ENCODE results near the gene SHF. TPM values are rescaled to one million over a fixed set of nuclear protein-coding genes. Genes with fewer than 3 reads are reported as not detected.
"Not testable (repeated sequence)": the region's sequence is repeated elsewhere in the genome, so short reads cannot be mapped to it uniquely, and the experiment has no call there.

Gene SHF
- polyA plus RNA-seq, 1 donor, result 7.4 TPM

DNA sequence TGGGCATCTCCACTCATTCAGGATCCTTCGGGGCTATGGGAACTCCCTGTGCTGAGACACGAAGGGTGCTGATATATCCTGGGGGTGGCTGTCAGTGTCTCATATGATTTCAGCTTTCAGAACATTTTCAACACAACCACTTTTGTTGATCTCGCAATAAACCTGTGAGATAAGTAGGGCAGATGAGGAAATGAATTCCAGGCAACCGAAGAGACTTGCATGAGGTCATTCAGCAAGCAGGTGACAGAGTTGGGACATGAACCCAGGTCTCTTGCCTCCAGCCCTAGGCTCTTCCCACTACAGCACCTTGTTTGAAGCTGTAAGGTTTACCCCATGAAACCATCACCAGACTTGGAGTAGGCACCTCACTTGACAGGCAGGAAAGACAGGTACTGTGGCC, 41.4 kb downstream of the SHF start:
- DNase-seq (ENCODE audit: low read depth), result no peak

DNA sequence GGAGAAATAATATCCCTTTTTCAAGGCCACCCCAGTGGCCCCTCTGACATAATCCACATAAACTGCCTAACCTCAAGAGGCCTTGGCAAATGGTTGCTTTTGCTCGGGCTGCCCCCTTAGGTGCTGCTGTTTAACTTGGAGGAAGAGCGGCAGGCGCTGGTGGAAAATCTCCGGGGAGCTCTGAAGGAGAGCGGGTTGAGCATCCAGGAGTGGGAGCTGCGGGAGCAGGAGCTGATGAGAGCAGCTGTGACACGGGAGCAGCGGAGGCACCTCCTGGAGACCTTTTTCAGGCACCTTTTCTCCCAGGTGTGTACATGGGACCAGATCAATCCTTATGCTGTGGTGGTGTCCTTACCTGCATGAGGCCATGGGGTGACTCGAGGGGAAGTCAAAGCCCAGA, 43.0 kb downstream of the SHF start:
- DNase-seq (ENCODE audit: low read depth), result no peak

- no peak for DNase-seq (ENCODE audit: low read depth)
These were observed 43.8 kb downstream of the SHF start for GRCh38 chr15:45143946-45144345.

- no peak for DNase-seq (ENCODE audit: low read depth)
These were observed 44.7 kb downstream of the SHF start for GRCh38 chr15:45143056-45143455.

GRCh38 chr15:45141386-45141785, 46.4 kb downstream of the SHF start:
- no peak for DNase-seq (ENCODE audit: low read depth)

DNA sequence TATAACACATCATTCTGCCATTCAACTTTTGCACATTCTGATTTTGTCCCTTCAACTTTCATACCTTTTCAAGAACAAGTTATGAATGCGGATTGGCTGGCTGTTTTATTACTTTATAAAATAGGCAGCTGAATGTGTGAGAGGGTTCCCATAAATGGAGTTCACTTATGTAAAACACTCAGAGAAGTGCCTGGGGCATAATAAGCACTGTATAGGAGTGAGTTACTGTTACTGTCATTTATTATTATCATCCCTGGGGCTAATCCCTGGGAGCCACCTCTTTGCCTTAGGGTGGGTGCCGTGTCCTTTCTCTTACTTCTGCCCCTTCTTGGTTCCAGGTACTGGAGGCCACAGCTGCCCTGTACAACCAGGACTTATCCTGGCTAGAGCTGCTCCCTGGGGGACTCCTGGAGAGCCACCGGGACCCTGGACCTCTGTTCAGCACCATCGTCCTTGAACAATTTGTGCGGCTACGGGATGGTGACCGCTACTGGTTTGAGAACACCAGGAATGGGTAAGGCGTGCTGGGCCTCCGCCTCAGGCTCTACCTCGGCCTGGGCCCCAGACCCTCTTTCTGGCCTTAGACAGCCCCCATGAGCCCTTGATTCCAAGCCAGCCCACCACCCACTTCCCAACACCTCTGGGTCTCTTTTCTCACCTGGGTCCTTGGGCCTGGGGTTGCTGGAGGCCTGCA, 47.1 kb downstream of the SHF start:
- DNase-seq (ENCODE audit: low read depth), result no peak

GRCh38 chr15:45139770-45140169, 48.0 kb downstream of the SHF start:
- DNase-seq (ENCODE audit: low read depth), result no peak

- no peak for DNase-seq (ENCODE audit: low read depth)
These were observed 48.7 kb downstream of the SHF start for GRCh38 chr15:45138814-45139765.

- DNase-seq (ENCODE audit: low read depth), result no peak
These were observed 50.1 kb downstream of the SHF start for GRCh38 chr15:45137703-45138102.

DNA sequence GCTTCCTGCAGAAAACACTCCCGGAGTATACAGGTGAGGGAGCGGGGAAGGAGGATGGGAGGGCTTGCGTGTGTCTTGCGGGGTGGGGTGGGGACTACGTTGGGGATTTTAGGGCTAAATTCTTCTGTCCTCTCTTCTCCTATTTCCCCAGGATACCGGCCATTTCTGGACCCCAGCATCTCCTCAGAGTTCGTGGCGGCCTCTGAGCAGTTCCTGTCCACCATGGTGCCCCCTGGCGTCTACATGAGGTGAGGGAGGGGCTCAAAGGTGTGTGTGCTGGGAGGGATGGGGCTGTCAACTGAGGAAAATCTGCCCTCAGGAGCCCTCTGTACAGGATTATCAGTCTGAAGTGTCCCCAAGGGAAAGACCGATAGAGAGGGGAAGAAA, 51.4 kb downstream of the SHF start:
- DNase-seq (ENCODE audit: low read depth), result no peak

DNA sequence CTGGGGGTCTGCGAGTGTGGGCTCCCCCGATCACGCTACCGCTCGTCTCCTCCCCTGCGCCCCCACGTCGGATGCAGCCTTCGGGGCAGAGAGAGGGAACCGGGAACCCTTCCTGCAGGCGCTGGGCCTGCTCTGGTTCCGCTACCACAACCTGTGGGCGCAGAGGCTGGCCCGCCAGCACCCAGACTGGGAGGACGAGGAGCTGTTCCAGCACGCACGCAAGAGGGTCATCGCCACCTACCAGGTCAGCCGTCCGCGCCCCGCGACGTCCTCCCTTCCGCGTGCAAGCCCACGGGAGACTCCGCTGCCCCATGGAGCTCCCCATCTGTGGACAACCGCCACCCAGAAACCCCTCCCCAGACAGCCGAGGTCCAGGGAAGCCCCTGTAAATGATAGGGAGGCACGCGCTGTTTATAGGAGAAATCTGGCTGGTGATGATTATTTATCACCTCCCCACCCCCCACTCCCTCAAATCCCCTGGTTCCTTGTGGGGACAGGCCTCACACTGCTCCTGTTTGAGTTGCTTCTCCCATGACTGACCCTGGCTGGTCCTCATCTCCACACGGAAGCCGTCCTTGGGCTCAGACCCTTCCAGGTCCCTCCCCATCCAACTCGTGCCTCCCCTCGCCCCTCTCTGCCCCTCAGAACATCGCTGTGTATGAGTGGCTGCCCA, 51.9 kb downstream of the SHF start:
- DNase-seq (ENCODE audit: low read depth), result not testable (repeated sequence)

GRCh38 chr15:45134682-45135604, 52.8 kb downstream of the SHF start:
- no peak for DNase-seq (ENCODE audit: low read depth)

DNA sequence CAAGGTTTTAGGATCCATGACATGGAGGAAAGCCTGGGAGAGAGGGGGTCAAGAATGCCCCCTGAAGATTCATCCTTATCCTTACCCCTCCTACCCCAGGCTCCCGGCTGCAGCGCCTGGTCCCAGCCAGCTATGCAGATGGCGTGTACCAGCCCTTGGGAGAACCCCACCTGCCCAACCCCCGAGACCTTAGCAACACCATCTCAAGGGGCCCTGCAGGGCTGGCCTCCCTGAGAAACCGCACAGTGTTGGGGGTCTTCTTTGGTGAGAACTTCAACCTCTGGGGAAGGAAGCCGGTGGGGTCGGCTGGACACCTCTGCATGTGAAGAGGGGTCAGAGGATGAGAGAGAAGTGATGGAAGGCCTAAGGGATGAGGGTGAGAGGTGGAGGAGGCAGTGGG, 53.7 kb downstream of the SHF start:
- no peak for DNase-seq (ENCODE audit: low read depth)

DNA sequence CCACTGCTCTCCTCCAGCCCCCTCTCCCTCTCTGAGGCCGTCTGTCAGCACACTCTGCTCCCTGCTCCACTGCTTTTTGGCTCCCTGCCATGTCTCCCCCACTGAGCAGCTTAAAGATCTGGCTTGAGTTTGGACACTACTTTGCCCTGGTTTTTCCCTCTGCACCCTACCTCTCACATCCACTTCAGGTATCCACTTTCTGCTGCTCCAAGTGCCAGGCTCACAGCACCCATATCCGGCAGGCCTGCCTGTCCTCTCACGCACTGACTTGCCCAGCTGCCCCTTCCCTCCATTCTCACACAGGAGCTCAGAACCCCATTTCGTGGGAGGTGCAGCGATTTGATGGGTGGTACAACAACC, 54.2 kb downstream of the SHF start:
- no peak for DNase-seq (ENCODE audit: low read depth)

DNA sequence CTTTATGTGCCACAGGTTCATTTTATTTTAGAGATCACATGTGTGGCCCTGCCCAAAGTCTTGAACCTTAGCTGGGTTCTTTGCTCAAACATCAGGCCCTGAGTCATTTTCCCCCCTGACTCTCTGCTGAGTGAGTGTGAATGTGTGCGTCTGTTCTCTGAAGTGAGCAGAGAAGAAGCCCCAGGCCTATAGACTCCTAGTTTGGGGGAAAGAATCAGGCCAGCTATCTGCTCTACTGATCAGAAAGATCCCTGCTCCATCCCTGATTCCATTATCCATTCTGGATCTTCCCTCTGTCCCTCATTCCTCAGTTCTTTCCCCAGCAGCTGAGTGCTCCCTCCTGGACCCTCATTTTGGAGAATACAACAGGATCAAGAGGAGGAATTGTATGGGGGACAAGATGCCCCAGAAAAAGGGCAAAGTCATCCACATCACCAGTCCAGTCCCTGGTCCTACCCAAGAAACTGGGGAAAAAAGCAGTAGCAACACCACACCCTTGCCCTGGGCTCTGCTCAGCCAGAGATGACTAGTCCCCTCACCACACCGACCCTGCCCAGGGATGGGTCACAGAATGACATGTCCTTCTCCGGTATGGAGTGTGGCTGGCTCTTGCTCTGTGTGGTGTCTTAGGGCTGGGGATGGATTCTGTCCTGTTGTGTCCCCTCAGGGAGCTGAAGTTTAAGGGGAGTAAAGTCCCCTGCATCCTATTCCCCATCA, 54.8 kb downstream of the SHF start:
- no peak for DNase-seq (ENCODE audit: low read depth)

- no peak for DNase-seq (ENCODE audit: low read depth)
These were observed 56.3 kb downstream of the SHF start for GRCh38 chr15:45131510-45131909.

- no peak for DNase-seq (ENCODE audit: low read depth)
These were observed 57.3 kb downstream of the SHF start for GRCh38 chr15:45130291-45131000.

DNA sequence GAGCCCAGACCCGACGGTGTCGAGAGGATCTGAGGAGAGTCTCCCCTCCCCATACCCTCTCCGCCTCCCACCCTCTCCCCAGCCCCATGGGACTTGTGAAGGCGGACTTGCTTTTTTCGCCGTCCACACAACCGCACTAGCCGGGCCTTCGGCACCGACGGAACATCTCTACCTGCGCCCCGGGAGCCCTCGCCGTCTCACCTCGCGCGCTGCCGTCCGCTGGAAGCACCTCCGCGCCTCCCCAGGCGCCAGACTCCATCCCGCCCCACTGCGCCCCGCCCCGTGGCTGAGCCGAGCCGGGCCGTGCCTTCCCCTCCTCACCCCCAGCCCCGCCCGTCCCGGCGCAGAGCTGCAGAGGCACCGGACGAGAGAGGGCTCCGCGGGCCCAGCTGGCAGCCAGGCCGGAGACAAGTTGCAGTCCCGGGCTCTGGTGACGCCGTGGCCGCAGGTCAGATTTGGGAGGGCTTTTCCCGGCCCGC, 58.1 kb downstream of the SHF start, which contains the start of the genes DUOX1 and DUOXA1:
Gene DUOX1, plus strand, starts transcription at position 344 of the 479 bp plus-strand sequence. CDS start 1,973 bp downstream, outside the sequence.
Gene DUOXA1, minus strand, starts transcription at position 229 of the 479 bp plus-strand sequence. CDS start 6,865 bp downstream, outside the sequence.
- DNase-seq (ENCODE audit: low read depth), result no peak

- no peak for DNase-seq (ENCODE audit: low read depth)
These were observed 58.7 kb downstream of the SHF start for GRCh38 chr15:45128971-45129639.

Data from forelimb muscle (tissue), 1 donor.